ENCODE results near the gene HOXC9.
"Not testable (repeated sequence)": the region's sequence is repeated elsewhere in the genome, so short reads cannot be mapped to it uniquely, and the experiment has no call there.

HOXC9 gene

DNA sequence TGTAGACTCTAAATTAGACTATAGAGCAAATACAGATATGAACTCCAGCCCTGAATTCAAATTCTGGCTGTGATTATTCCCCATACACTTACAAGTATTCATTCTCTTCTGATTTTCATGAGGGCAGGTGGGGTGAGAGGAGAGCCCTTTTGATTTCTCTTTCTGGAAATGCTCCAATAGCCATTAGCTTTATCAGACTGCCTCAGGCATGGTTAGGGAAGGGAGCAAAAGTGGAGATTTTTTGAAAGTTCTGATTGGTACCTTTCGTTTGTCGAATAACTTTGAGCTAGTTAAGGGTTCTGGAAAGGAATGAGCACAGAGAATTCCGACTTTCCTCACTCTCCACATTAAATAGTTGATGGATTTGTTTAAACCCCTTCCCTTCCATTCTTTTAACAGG lies 40.7 kb downstream of the HOXC9 start:
- Histone ChIP-seq H4K5ac (ENCODE audit: low read length) (no peak overlapping the region), H3K79me2 (ENCODE audit: control insufficient read depth, insufficient read depth, low read length) (no peaks in the 10 kb centered on the region), H3K4me3 (ENCODE audit: low read length) (no peak overlapping the region), H3K23ac (ENCODE audit: low read length) (no peak overlapping the region), H2BK5ac (ENCODE audit: low read length) (no peak overlapping the region), H3K18ac (ENCODE audit: low read length) (no peak overlapping the region), H2BK120ac (ENCODE audit: low read depth, low read length) (no peak overlapping the region), H3K36me3 (ENCODE audit: control insufficient read depth, insufficient read depth, low read length) (no peaks in the 10 kb centered on the region), H4K8ac (ENCODE audit: low read depth, low read length) (no peak overlapping the region), H3K56ac (ENCODE audit: low read length) (no peak overlapping the region), H2BK15ac (replicated peaks; ENCODE audit: low read depth) (no peak overlapping the region), H3K4me2 (ENCODE audit: low read length) (no peak overlapping the region), H3K27ac (ENCODE audit: low read depth, low read length) (no peak overlapping the region), H2AK5ac (ENCODE audit: low read length) (no peak overlapping the region), H3K4ac (ENCODE audit: low read depth, low read length) (no peak overlapping the region), H3K79me1 (ENCODE audit: low read length) (no peaks in the 10 kb centered on the region), H3K27me3 (ENCODE audit: insufficient read depth, low read length, poor library complexity) (peaks cover 88% of the 10 kb centered on the region), H3K4me1 (ENCODE audit: control insufficient read depth, low read depth, low read length) (no peaks in the 10 kb centered on the region), H3K9ac (ENCODE audit: low read length) (no peak overlapping the region)
- WGBS (ENCODE audit: extremely low coverage, insufficient coverage, low lambda C conversion rate): no CpG with 5 or more reads among the region's 3 CpGs
- no peak for DNase-seq

DNA sequence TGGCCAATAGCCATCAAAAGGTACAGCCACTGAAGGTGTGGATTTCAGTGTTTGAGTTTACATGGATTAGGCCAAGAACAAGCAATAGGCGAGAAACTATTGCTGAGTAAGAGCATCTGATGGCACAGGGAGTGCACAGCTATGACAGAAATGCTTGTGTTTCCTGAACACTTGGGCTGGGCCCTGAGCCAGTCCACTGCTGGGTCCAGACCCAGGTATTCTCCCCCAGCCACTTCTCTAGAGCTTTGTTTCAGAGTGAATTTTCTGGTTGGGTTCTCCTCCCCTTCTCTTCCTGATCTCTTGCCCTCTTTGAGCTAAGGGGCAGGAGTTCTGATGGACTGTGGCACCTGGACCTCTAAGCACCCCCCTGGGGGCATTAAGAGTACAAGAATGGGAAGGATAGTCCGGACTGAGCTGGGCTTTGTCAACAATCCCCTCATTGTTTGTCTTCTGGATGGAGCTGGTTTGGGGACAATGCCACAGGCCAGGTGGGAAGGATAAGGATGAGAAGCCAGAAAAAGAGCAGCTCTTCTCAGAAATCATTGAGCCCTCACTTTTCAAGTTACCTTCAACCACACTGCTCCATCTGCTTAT lies 41.2 kb downstream of the HOXC9 start:
- Histone ChIP-seq H3K4me1 (ENCODE audit: control insufficient read depth, low read depth, low read length) (no peaks in the 10 kb centered on the region), H3K4me3 (ENCODE audit: low read length) (no peak overlapping the region), H4K5ac (ENCODE audit: low read length) (no peak overlapping the region), H3K18ac (ENCODE audit: low read length) (no peak overlapping the region), H3K79me2 (ENCODE audit: control insufficient read depth, insufficient read depth, low read length) (no peaks in the 10 kb centered on the region), H2BK5ac (ENCODE audit: low read length) (no peak overlapping the region), H3K4me2 (ENCODE audit: low read length) (no peak overlapping the region), H3K36me3 (ENCODE audit: control insufficient read depth, insufficient read depth, low read length) (no peaks in the 10 kb centered on the region), H3K79me1 (ENCODE audit: low read length) (no peaks in the 10 kb centered on the region), H3K27me3 (ENCODE audit: insufficient read depth, low read length, poor library complexity) (peaks cover 88% of the 10 kb centered on the region), H3K9ac (ENCODE audit: low read length) (no peak overlapping the region), H2BK120ac (ENCODE audit: low read depth, low read length) (no peak overlapping the region), H2BK15ac (replicated peaks; ENCODE audit: low read depth) (no peak overlapping the region), H4K8ac (ENCODE audit: low read depth, low read length) (no peak overlapping the region), H3K56ac (ENCODE audit: low read length) (no peak overlapping the region), H3K23ac (ENCODE audit: low read length) (no peak overlapping the region), H3K27ac (ENCODE audit: low read depth, low read length) (no peak overlapping the region), H2AK5ac (ENCODE audit: low read length) (no peak overlapping the region), H3K4ac (ENCODE audit: low read depth, low read length) (no peak overlapping the region)
- WGBS (ENCODE audit: extremely low coverage, insufficient coverage, low lambda C conversion rate): no CpG with 5 or more reads among the region's 2 CpGs
- no peak for DNase-seq

DNA sequence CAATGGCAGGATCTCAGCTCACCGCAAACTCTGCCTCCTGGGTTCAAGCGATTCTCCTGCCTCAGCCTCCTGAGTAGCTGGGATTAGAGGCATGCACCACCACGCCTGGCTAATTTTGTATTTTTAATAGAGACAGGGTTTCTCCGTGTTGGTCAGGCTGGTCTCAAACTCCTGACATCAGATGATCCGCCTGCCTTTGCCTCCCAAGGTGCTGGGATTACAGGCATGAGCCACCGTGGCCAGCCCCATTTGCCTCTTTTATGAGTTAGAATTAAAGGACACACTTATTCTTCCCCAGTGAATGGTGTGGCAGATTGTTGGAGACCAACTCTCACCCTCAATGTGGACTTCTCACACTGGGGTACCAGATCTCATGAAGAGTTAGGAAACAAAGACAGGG lies 42.1 kb downstream of the HOXC9 start:
- not testable (repeated sequence) for H4K5ac ChIP-seq (ENCODE audit: low read length); H3K36me3 ChIP-seq (ENCODE audit: control insufficient read depth, insufficient read depth, low read length); H3K4me2 ChIP-seq (ENCODE audit: low read length); H3K27ac ChIP-seq (ENCODE audit: low read depth, low read length); H3K9ac ChIP-seq (ENCODE audit: low read length); H2AK5ac ChIP-seq (ENCODE audit: low read length); H2BK5ac ChIP-seq (ENCODE audit: low read length); H3K4me3 ChIP-seq (ENCODE audit: low read length); H3K18ac ChIP-seq (ENCODE audit: low read length); H3K23ac ChIP-seq (ENCODE audit: low read length); H3K79me1 ChIP-seq (ENCODE audit: low read length); H2BK120ac ChIP-seq (ENCODE audit: low read depth, low read length); H3K56ac ChIP-seq (ENCODE audit: low read length); H3K4ac ChIP-seq (ENCODE audit: low read depth, low read length); H3K4me1 ChIP-seq (ENCODE audit: control insufficient read depth, low read depth, low read length); H4K8ac ChIP-seq (ENCODE audit: low read depth, low read length); DNase-seq; H3K79me2 ChIP-seq (ENCODE audit: control insufficient read depth, insufficient read depth, low read length); H2BK15ac ChIP-seq (replicated peaks; ENCODE audit: low read depth)
- H3K27me3 ChIP-seq (ENCODE audit: insufficient read depth, low read length, poor library complexity): peaks cover 89% of the 10 kb centered on the region
- WGBS (ENCODE audit: extremely low coverage, insufficient coverage, low lambda C conversion rate): no CpG with 5 or more reads among the region's 6 CpGs

DNA sequence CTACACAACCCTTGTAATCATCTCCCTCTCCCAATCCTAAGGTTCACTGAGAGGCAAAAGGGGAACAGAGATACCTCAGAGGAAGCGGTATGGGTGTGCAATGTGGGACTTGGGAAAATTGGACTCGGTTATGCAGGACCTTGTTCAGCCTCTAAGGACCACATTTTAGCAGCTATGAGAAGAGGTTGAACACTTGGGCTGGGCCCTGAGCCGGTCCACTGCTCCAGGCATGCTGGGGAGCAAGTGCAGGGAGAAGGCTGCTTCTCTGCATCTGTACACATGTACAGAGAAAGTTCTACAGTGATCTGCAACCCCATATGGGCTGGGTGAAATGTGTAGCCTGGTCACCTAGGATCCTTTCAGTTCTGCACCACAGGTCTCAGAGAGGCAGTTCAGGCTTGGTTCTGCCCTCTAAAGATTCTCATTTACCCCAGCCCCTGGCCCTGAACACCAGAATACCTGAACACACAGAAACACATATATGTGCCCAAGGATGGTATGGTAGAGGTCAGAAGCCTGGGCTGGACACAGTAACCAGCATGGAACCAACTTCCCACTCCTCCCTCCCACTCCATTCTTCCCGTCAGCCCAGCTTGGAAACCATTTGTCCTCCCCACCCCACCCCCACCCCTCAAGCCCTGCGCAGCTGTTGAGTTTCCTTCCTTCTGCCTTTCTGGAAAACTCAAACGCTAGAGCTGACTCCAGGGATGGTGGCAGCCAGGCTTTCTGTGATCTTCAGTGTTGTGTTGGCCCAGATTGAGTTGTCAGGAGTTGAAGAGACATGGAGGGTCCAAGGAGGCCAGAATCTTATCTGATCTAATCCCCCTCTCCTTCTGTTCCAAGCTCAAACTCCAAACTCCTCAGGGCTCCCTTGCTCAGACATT lies 43.3 kb downstream of the HOXC9 start:
- WGBS (ENCODE audit: extremely low coverage, insufficient coverage, low lambda C conversion rate): no CpG with 5 or more reads among the region's 6 CpGs
- Histone ChIP-seq H3K4me3 (ENCODE audit: low read length) (no peak overlapping the region), H4K5ac (ENCODE audit: low read length) (no peak overlapping the region), H3K79me2 (ENCODE audit: control insufficient read depth, insufficient read depth, low read length) (no peaks in the 10 kb centered on the region), H3K23ac (ENCODE audit: low read length) (no peak overlapping the region), H2BK5ac (ENCODE audit: low read length) (no peak overlapping the region), H3K36me3 (ENCODE audit: control insufficient read depth, insufficient read depth, low read length) (no peaks in the 10 kb centered on the region), H3K56ac (ENCODE audit: low read length) (no peak overlapping the region), H3K4me1 (ENCODE audit: control insufficient read depth, low read depth, low read length) (no peaks in the 10 kb centered on the region), H2AK5ac (ENCODE audit: low read length) (no peak overlapping the region), H3K9ac (ENCODE audit: low read length) (no peak overlapping the region), H2BK15ac (replicated peaks; ENCODE audit: low read depth) (no peak overlapping the region), H3K27me3 (ENCODE audit: insufficient read depth, low read length, poor library complexity) (peaks cover 89% of the 10 kb centered on the region), H3K27ac (ENCODE audit: low read depth, low read length) (no peak overlapping the region), H3K18ac (ENCODE audit: low read length) (no peak overlapping the region), H3K4me2 (ENCODE audit: low read length) (no peak overlapping the region), H3K4ac (ENCODE audit: low read depth, low read length) (no peak overlapping the region), H4K8ac (ENCODE audit: low read depth, low read length) (no peak overlapping the region), H2BK120ac (ENCODE audit: low read depth, low read length) (no peak overlapping the region), H3K79me1 (ENCODE audit: low read length) (no peaks in the 10 kb centered on the region)
- DNase-seq: no peak

DNA sequence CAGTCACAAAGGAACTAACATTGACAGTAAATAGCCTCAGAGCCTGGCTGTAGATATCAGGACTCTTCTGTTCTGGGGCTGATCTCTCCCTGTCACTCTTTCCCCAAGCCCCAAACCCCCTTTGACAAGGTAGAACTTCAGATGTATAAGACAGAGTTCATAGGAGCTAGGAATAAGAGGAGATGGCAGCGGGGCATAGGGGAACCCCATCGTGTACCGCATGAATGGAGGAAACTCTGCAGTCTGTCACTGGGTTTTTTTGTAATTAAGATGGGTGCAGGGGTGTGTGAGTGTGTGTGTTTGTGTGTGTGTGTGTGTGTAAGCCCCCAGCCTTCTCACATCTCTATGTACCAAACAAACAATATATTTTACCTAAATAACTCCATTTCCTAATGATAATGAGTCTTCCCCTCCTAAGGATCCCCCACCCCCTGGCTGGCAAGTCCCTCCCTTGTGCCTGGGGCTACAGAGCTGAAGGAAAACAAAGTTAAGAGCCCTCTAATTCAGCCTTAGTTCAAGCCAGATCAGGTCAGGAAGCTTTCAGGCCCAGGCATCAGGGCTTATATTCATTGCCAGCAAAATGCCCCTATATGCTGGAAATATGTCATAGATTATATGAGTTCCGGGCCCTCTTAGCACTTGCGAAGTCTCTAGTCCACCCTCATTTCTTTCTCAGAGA lies 44.6 kb downstream of the HOXC9 start:
- no peak for DNase-seq
- no peak overlapping the region for H3K23ac ChIP-seq (ENCODE audit: low read length)
- H3K56ac ChIP-seq (ENCODE audit: low read length): no peak overlapping the region
- H3K27me3 ChIP-seq (ENCODE audit: insufficient read depth, low read length, poor library complexity): peaks cover 87% of the 10 kb centered on the region
- H3K4me1 ChIP-seq (ENCODE audit: control insufficient read depth, low read depth, low read length): no peaks in the 10 kb centered on the region
- no peaks in the 10 kb centered on the region for H3K36me3 ChIP-seq (ENCODE audit: control insufficient read depth, insufficient read depth, low read length)
- H2BK120ac ChIP-seq (ENCODE audit: low read depth, low read length): no peak overlapping the region
- H3K18ac ChIP-seq (ENCODE audit: low read length): no peak overlapping the region
- no peaks in the 10 kb centered on the region for H3K79me2 ChIP-seq (ENCODE audit: control insufficient read depth, insufficient read depth, low read length)
- no peak overlapping the region for H3K4ac ChIP-seq (ENCODE audit: low read depth, low read length)
- H4K5ac ChIP-seq (ENCODE audit: low read length): no peak overlapping the region
- no peak overlapping the region for H4K8ac ChIP-seq (ENCODE audit: low read depth, low read length)
- no peak overlapping the region for H3K4me2 ChIP-seq (ENCODE audit: low read length)
- WGBS (ENCODE audit: extremely low coverage, insufficient coverage, low lambda C conversion rate): no CpG with 5 or more reads among the region's 5 CpGs
- no peak overlapping the region for H3K27ac ChIP-seq (ENCODE audit: low read depth, low read length)
- no peak overlapping the region for H2AK5ac ChIP-seq (ENCODE audit: low read length)
- H3K4me3 ChIP-seq (ENCODE audit: low read length): no peak overlapping the region
- H2BK5ac ChIP-seq (ENCODE audit: low read length): no peak overlapping the region
- H3K79me1 ChIP-seq (ENCODE audit: low read length): no peaks in the 10 kb centered on the region
- no peak overlapping the region for H2BK15ac ChIP-seq (replicated peaks; ENCODE audit: low read depth)
- no peak overlapping the region for H3K9ac ChIP-seq (ENCODE audit: low read length)

Data from mesendoderm (in vitro differentiated cells).